Mucosa of descending colon (tissue), 3 donors: ENCODE results near the gene SGSH. TPM values are rescaled to one million over a fixed set of nuclear protein-coding genes. Genes with fewer than 3 reads are reported as not detected.

Experiments used
- ATAC-seq: fragments of 200-7000 bp; cut with Tn5 transposase; one replicate; pipeline ENCODE4 v1.9.1; 2020; ENCODE audit warnings: mild to moderate bottlenecking, moderate library complexity
- DNase-seq, 3 donors: peaks; one replicate each; pipeline ENCODE4 v3.0.0-alpha.2; 2020
- H3K36me3 ChIP-seq: fragments of 200-600 bp; one replicate; pipeline ENCODE4 v1.8.0; 2021; ENCODE audit warnings: low read depth, mild to moderate bottlenecking
- H3K4me1 ChIP-seq: fragments of 200-600 bp; one replicate; pipeline ENCODE4 v1.8.0; 2021; ENCODE audit warnings: low read depth, mild to moderate bottlenecking
- H3K4me3 ChIP-seq: fragments of 200-600 bp; one replicate; pipeline ENCODE4 v1.8.0; 2021; ENCODE audit warnings: mild to moderate bottlenecking
- H3K9me3 ChIP-seq: fragments of 200-600 bp; one replicate; pipeline ENCODE4 v1.8.0; 2021; ENCODE audit warnings: mild to moderate bottlenecking
- CTCF ChIP-seq: fragments of 200-600 bp; IDR thresholded peaks from one replicate; pipeline ENCODE4 v1.8.0; 2022; ENCODE audit warnings: antibody characterized with exemption, mild to moderate bottlenecking
- intact Hi-C, 2 donors: fragments of 100-400 bp; cut with DNase I in 1 of 2; cut with micrococcal nuclease in 1 of 2; formaldehyde crosslinking; loops; one replicate each; pipeline versions ENCODE4 v1.11.0 to v1.11.1; 2022; cut with DNase I, micrococcal nuclease
- total RNA-seq, 3 donors: library from RNA; stranded (reverse); fragmentation: NEBNext Ultra II Directional in 2 of 3; extraction: Animal tissue kit (Norgen Biotek cat#: 25700) in 2 of 3; gene quantifications; one replicate each; pipeline versions ENCODE4 v1.2.1 to v1.2.4, GENCODE V29; 2021 to 2023
- donor health status: DM: no; HTN: no; CAD: no; lungs with moderate emphysema.
- donor health status: DM: no; HTN: no; CAD: no.
- donor health status: DM: no; HTN: yes; CAD: no.

SGSH gene
- total RNA-seq, 3 donors from 2014 or later, result 39.7 to 44.8 (median 42.5) TPM

- no peaks in the 10 kb centered on the region for H3K9me3 ChIP-seq
- DNase-seq, result peak in 2 of 3 donors; percentile 21 to 40
- H3K36me3 ChIP-seq, result no peaks in the 10 kb centered on the region
- no peak for TF ChIP-seq CTCF
- ATAC-seq, result no peak
- intact Hi-C loops, result no loop called here
- no peak overlapping the region for H3K4me3 ChIP-seq
- no peaks in the 10 kb centered on the region for H3K4me1 ChIP-seq
These were observed 29.0 kb upstream of the SGSH start for GRCh38 chr17:80248894-80249710.

DNA sequence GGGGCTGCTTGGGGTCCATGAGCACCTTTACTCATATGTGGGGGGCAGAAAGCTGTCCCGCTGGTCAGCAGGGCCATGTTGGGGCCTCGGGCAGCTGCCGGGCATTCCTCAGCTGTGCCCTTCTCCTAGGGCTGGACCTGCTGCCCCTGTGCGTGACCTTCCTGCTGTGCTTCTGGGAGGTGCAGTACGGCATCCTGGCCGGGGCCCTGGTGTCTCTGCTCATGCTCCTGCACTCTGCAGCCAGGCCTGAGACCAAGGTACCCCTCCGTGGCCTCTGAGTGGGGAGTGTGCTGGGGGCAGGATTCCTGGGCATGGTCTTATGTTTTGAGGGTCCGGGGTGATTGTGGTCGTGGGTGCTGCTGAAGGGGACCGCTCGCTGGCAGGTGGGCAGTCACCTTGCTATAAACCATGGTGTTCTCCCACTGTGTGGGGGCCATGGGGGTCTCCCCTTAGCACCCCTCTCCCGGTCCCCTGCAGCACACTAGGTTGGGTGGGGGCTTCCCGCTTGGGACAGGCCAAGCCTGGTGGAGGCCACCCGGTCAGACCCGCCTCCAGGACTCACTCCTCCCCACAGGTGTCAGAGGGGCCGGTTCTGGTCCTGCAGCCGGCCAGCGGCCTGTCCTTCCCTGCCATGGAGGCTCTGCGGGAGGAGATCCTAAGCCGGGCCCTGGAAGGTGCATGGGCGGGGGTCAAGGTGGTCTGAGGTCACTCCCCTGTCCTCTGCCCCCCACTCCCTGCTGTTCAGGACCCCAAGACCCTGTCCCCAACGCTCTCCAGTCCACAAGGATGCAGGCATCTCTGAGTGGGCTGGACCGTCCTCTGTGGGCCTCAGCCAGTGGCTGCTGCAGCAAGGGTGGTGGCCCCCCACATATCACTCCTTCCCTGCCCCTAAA is 28.1 kb upstream of the SGSH start:
- TF ChIP-seq CTCF, result no peak
- no peak overlapping the region for H3K4me3 ChIP-seq
- H3K36me3 ChIP-seq, result no peaks in the 10 kb centered on the region

GRCh38 chr17:80247561-80247960 is 27.4 kb upstream of the SGSH start:
- Histone ChIP-seq H3K36me3 (no peaks in the 10 kb centered on the region), H3K9me3 (no peaks in the 10 kb centered on the region), H3K4me3 (no peak overlapping the region), H3K4me1 (no peaks in the 10 kb centered on the region)
- ATAC-seq (no peak), DNase-seq (peak in 2 of 3 donors; percentile 3 to 40)
- intact Hi-C loops, result no loop called here
- no peak for TF ChIP-seq CTCF

More for the DNA sequence above, 28.1 kb upstream of the SGSH start:
- intact Hi-C loops, result no loop called here
- ATAC-seq, result no peak
- peak in 2 of 3 donors; percentile 18 to 43 for DNase-seq
- no peaks in the 10 kb centered on the region for H3K4me1 ChIP-seq
- no peaks in the 10 kb centered on the region for H3K9me3 ChIP-seq

- H3K36me3 ChIP-seq, result no peaks in the 10 kb centered on the region
- intact Hi-C loops, result no loop called here
- H3K4me1 ChIP-seq, result no peaks in the 10 kb centered on the region
- H3K9me3 ChIP-seq, result no peaks in the 10 kb centered on the region
- peak in 1 of 3 donors; percentile 24 for DNase-seq
- no peak overlapping the region for H3K4me3 ChIP-seq
- no peak for TF ChIP-seq CTCF
- no peak for ATAC-seq
These were observed 26.6 kb upstream of the SGSH start for GRCh38 chr17:80246726-80247125.

DNA sequence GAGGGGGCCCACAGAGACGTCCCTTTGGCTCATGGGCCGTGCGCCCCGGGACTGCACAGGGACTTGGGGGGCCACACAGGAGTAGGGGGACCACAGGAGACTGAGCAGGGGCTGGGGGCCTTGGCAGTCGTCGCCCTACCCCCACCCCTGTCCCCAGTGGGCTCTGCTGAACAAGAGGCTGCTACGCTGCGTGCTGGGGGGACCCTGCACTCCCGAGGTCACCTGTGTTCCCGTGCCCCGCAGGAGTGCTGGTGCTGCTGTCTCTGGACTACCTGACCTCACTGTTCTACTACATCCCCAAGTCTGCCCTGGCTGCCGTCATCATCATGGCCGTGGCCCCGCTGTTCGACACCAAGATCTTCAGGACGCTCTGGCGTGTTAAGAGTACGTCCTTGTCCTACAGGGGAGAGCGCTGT is 26.1 kb upstream of the SGSH start:
- TF ChIP-seq CTCF, result no peak

More for the DNA sequence above, 26.1 kb upstream of the SGSH start:
- no peak for ATAC-seq
- H3K36me3 ChIP-seq, result no peaks in the 10 kb centered on the region
- DNase-seq, result peak in 1 of 3 donors; percentile 40
- intact Hi-C loops, result no loop called here
- no peak overlapping the region for H3K4me3 ChIP-seq
- no peaks in the 10 kb centered on the region for H3K9me3 ChIP-seq
- no peaks in the 10 kb centered on the region for H3K4me1 ChIP-seq
